Measurements from ENCODE around the gene KRTAP9-9.
A peak's percentile ranks its signal among the peaks of the same experiment; 100 is the strongest.
"Not testable (repeated sequence)": the region's sequence is repeated elsewhere in the genome, so short reads cannot be mapped to it uniquely, and the experiment has no call there.

Gene KRTAP9-9

GRCh38 chr17:41255381-41256290 is at the start of gene KRTAP9-9:
Gene KRTAP9-9, plus strand, starts transcription at chr17:41255384.
- not testable (repeated sequence) for H3K27ac ChIP-seq

- no peak overlapping the region; the same call in 1 of the 2 replicates for H3K27ac ChIP-seq
- TF ChIP-seq ZFX (IDR thresholded peaks at IDR 0.05) = no peak
- TF ChIP-seq CTCF (conservative IDR thresholded peaks at IDR 0.05) = no peak
These were observed 43.2 kb upstream of the KRTAP9-9 start for GRCh38 chr17:41211845-41212466.

- H3K27ac ChIP-seq = peak overlapping the region; percentile 24; the same call in 1 of the 2 replicates
- no peak for TF ChIP-seq ZFX (IDR thresholded peaks at IDR 0.05)
These were observed 42.5 kb upstream of the KRTAP9-9 start for GRCh38 chr17:41212524-41213169.

GRCh38 chr17:41215681-41216080 is 39.5 kb upstream of the KRTAP9-9 start:
- no peak overlapping the region for H3K27ac ChIP-seq
- TF ChIP-seq ZFX (IDR thresholded peaks at IDR 0.05) = no peak
- no peak for TF ChIP-seq CTCF (conservative IDR thresholded peaks at IDR 0.05)

GRCh38 chr17:41223821-41224220 is 31.4 kb upstream of the KRTAP9-9 start:
- TF ChIP-seq ZFX (IDR thresholded peaks at IDR 0.05) (no peak), CTCF (conservative IDR thresholded peaks at IDR 0.05) (no peak)

GRCh38 chr17:41226051-41226450 is 29.1 kb upstream of the KRTAP9-9 start:
- no peak overlapping the region for H3K27ac ChIP-seq
- TF ChIP-seq ZFX (IDR thresholded peaks at IDR 0.05) = no peak
- TF ChIP-seq CTCF (conservative IDR thresholded peaks at IDR 0.05) = no peak

More at GRCh38 chr17:41223821-41224220, 31.4 kb upstream of the KRTAP9-9 start:
- no peak overlapping the region for H3K27ac ChIP-seq

GRCh38 chr17:41226598-41227095 is 28.5 kb upstream of the KRTAP9-9 start, which contains the start of gene KRTAP9-2:
Gene KRTAP9-2, plus strand, starts transcription at chr17:41226648. Its CDS starts 7 bp downstream, at chr17:41226655.
- H3K27ac ChIP-seq = not testable (repeated sequence)

- H3K27ac ChIP-seq = no peak overlapping the region
- TF ChIP-seq ZFX (IDR thresholded peaks at IDR 0.05) (no peak), CTCF (conservative IDR thresholded peaks at IDR 0.05) (no peak)
These were observed 25.1 kb upstream of the KRTAP9-9 start for GRCh38 chr17:41230094-41230493.
